Adrenal gland (tissue), 12 donors: ENCODE data around the gene COL15A1. TPM values are rescaled to one million over a fixed set of nuclear protein-coding genes. Genes with fewer than 3 reads are reported as not detected.

Experiments
- DNase-seq, 7 donors: peaks; one replicate each; pipeline ENCODE4 v3.0.0-alpha.2; 2019 to 2020
- H3K27ac ChIP-seq, 5 donors: fragments of 200-600 bp; sonication (generic) in 4 of 5; 1 replicate in 3 of 5; 2 replicates in 2 of 5; pipeline versions ENCODE4 v1.5.1 to v1.8.0; 2016 to 2020; ENCODE audit warnings: mild to moderate bottlenecking in 1 of 5
- H3K27me3 ChIP-seq: fragments of 200-600 bp; 2 replicates; pipeline ENCODE4 v1.8.0; 2021
- H3K36me3 ChIP-seq, 2 donors: fragments of 200-600 bp; replicated peaks in 1 of 2; 1 replicate in 1 of 2; 2 replicates in 1 of 2; pipeline versions ENCODE4 v1.5.1 to v1.8.0; 2018 to 2022
- H3K4me1 ChIP-seq, 2 donors: fragments of 200-600 bp; replicated peaks in 1 of 2; 1 replicate in 1 of 2; 2 replicates in 1 of 2; pipeline versions ENCODE4 v1.5.1 to v1.8.0; 2018 to 2021
- H3K4me3 ChIP-seq, 4 donors: fragments of 200-600 bp; sonication (generic) in 3 of 4; one replicate each; pipeline ENCODE4 v1.5.1; 2016 to 2018
- H3K9me3 ChIP-seq, 3 donors: fragments of 200-600 bp; sonication (generic) in 1 of 3; replicated peaks in 1 of 3; 1 replicate in 2 of 3; 2 replicates in 1 of 3; pipeline versions ENCODE4 v1.5.1 to v1.8.0; 2016 to 2021
- CTCF ChIP-seq, 6 experiments: fragments of 450-650 bp in 4 of 6; fragments of 200-600 bp in 2 of 6; sonication (generic) in 1 of 6; IDR thresholded peaks; 1 replicate in 5 of 6; 2 replicates in 1 of 6; pipeline versions ENCODE4 v1.5.1 to v1.8.0; 2016 to 2021; ENCODE audit warnings: antibody characterized with exemption in 6 of 6, mild to moderate bottlenecking in 2 of 6, moderate library complexity in 1 of 6
- POLR2A ChIP-seq, 2 donors: fragments of 450-650 bp; IDR thresholded peaks; one replicate each; pipeline ENCODE4 v1.6.1; 2017; ENCODE audit warnings: antibody characterized with exemption in 2 of 2, mild to moderate bottlenecking in 2 of 2, moderate library complexity in 1 of 2
- WGBS, 4 donors: extraction: QIAGEN DNeasy Blood & Tissue Kit in 2 of 4; methylation state at CpG; one replicate each; pipeline versions ENCODE4 v1.1.5 to v1.1.7; 2013 to 2017; 5-methylcytosine and 5-hydroxymethylcytosine counted together
- intact Hi-C, 2 donors: fragments of 100-400 bp; cut with DNase I; formaldehyde crosslinking; loops; one replicate each; pipeline versions ENCODE4 v1.14.1 to v1.15.0; 2022 to 2023
- polyA plus RNA-seq, 3 donors: library from polyadenylated mRNA; stranded (reverse); fragments of 200-250 nt in 2 of 3; fragments of 350-450 nt in 1 of 3; fragmentation: Illumina TruSeq in 1 of 3; extraction: RNeasy Lipid Tissue Mini Kit (QIAGEN cat#74804) in 1 of 3; gene quantifications; one replicate each; pipeline ENCODE4 v1.2.3, GENCODE V29; 2013 to 2014
- total RNA-seq, 9 donors: library from RNA; depleted of rRNA in 4 of 9; stranded (reverse); fragments of >200 nt in 4 of 9; fragments of 120-200 nt in 1 of 9; fragmentation: NEBNext Ultra II Directional in 1 of 9; extraction: Animal tissue kit (Norgen Biotek cat#: 25700) in 1 of 9; gene quantifications; one replicate each; pipeline versions ENCODE4 v1.1.0 to v1.2.4, GENCODE V29; 2013 to 2023
- donor health status: healthy with polysubstance abuse.
- donor health status: Bipolar disorder and iron deficiency.
- donor health status: DM: yes; HTN: yes; CAD: no.
- donor health status: DM: no; HTN: no; CAD: no.
- donor health status: DM: no; HTN: no; CAD: no.
- donor health status: DM: yes; HTN: yes; CAD: no.

The COL15A1 gene
- total and polyA plus RNA-seq, 12 donors, result 34.8 to 320 (median 101) TPM

GRCh38 chr9:98930792-98931191 lies 12.9 kb upstream of the COL15A1 start:
- TF ChIP-seq CTCF (IDR thresholded peaks at IDR 0.05) (no peak), POLR2A (IDR thresholded peaks at IDR 0.05) (no peak)
- Histone ChIP-seq H3K36me3 (no peaks in the 10 kb centered on the region), H3K4me3 (no peak overlapping the region), H3K4me1 (peaks cover 15 to 18% of the 10 kb centered on the region in 2 donors), H3K9me3 (no peaks in the 10 kb centered on the region), H3K27ac (peak overlapping the region in 4 of 5 donors; percentile 6 to 87 (median 80)), H3K27me3 (no peaks in the 10 kb centered on the region)
- DNase-seq, result no peak
- intact Hi-C loops, result no loop called here
- WGBS, 4 donors, result 93 to 96% (median 94%) methylated on average over 9 of the region's 9 CpGs

GRCh38 chr9:98931600-98932389 lies 11.9 kb upstream of the COL15A1 start:
- peaks cover 15 to 18% of the 10 kb centered on the region in 2 donors for H3K4me1 ChIP-seq
- WGBS, 4 donors, result 42 to 55% (median 47%) methylated on average over 8 of the region's 8 CpGs
- peak in 2 of 7 donors; percentile 50 to 62 for DNase-seq
- H3K27me3 ChIP-seq, result no peaks in the 10 kb centered on the region
- intact Hi-C loops, result no loop called here
- peak overlapping the region in 4 of 5 donors; percentile 28 to 62 (median 44) for H3K27ac ChIP-seq
- H3K36me3 ChIP-seq, result no peaks in the 10 kb centered on the region
- TF ChIP-seq CTCF (IDR thresholded peaks at IDR 0.05), result no peak
- no peak for TF ChIP-seq POLR2A (IDR thresholded peaks at IDR 0.05)
- H3K4me3 ChIP-seq, result no peak overlapping the region
- no peaks in the 10 kb centered on the region for H3K9me3 ChIP-seq

- Histone ChIP-seq H3K36me3 (no peaks in the 10 kb centered on the region), H3K27ac (no peak overlapping the region), H3K4me3 (no peak overlapping the region), H3K4me1 (peaks cover 14 to 15% of the 10 kb centered on the region in 2 donors), H3K9me3 (no peaks in the 10 kb centered on the region), H3K27me3 (no peaks in the 10 kb centered on the region)
- WGBS, 4 donors, result 96 to 100% (median 98%) methylated on average over 5 of the region's 5 CpGs
- TF ChIP-seq CTCF (IDR thresholded peaks at IDR 0.05) (no peak), POLR2A (IDR thresholded peaks at IDR 0.05) (no peak)
- intact Hi-C loops, result no loop called here
- DNase-seq, result peak in 1 of 7 donors; percentile 15
Measured at GRCh38 chr9:98933185-98933584, 10.5 kb upstream of the COL15A1 start.

GRCh38 chr9:98933890-98934289 lies 9.8 kb upstream of the COL15A1 start:
- H3K4me3 ChIP-seq, result no peak overlapping the region

More at GRCh38 chr9:98933890-98934289, 9.8 kb upstream of the COL15A1 start:
- 67 to 92% (median 85%) methylated on average over 2 of the region's 2 CpGs for WGBS, 4 donors
- Histone ChIP-seq H3K27ac (no peak overlapping the region), H3K27me3 (no peaks in the 10 kb centered on the region), H3K9me3 (no peaks in the 10 kb centered on the region), H3K4me1 (peaks cover 14 to 15% of the 10 kb centered on the region in 2 donors), H3K36me3 (no peaks in the 10 kb centered on the region)
- intact Hi-C loops, result no loop called here
- no peak for TF ChIP-seq POLR2A (IDR thresholded peaks at IDR 0.05)
- TF ChIP-seq CTCF (IDR thresholded peaks at IDR 0.05), result no peak
- no peak for DNase-seq
